SIG-M5 (cell line): ENCODE data around the gene PACSIN1.

ENCODE experiments used
- DNase-seq: peaks from one replicate; lab custom pipeline; 2025; lab: John Stamatoyannopoulos, UW

PACSIN1 gene

GRCh38 chr6:34465531-34466241 lies at the start of gene PACSIN1:
TSS of gene PACSIN1 (plus strand) at chr6:34466076. CDS start at chr6:34526306, 60,230 bp downstream.
- DNase-seq, result no peak

DNA sequence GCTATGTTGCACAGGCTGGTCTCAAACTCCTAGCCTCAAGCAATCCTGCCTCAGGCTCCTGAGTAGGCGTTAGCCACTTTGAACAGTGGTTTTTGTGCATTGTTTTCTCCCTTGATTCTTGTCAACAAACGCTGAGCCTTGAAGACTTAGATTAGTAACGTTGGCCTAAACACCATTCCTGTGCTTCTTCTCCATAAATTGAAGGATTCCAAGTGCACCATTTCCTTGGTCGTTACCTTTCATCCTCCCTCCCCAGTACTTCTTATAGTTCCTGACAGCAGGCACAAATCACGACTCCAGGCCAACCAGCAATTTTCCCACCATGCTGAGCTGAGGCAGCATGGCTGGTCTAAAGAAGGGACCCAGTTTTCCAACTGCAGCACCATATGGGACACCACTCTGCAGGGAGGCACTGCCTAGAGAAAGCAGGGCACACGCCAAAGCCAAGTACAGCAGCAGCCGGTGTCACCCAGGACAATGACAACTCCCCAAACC lies 49.0 kb upstream of the PACSIN1 start:
- DNase-seq, result no peak

DNA sequence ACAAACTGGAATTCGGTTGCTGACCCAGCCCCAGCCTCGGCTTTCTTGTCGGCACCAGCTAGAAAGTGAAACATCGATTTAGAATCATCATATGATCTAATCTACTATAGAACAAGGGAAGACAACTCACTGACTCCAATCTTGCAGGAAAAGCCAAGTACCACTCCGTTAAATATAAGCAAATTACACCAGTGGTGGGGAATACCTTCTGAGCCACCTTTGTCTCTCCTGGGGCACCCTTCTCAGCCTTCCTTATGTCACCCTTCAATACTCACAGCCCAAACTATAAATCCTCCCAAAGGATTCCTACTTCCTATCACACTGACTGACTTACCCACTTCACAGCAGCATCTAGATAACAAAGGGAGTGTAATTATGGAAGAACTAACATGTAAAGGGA lies 47.5 kb upstream of the PACSIN1 start:
- no peak for DNase-seq

- no peak for DNase-seq
Observed at GRCh38 chr6:34423254-34423653, 42.6 kb upstream of the PACSIN1 start.

DNA sequence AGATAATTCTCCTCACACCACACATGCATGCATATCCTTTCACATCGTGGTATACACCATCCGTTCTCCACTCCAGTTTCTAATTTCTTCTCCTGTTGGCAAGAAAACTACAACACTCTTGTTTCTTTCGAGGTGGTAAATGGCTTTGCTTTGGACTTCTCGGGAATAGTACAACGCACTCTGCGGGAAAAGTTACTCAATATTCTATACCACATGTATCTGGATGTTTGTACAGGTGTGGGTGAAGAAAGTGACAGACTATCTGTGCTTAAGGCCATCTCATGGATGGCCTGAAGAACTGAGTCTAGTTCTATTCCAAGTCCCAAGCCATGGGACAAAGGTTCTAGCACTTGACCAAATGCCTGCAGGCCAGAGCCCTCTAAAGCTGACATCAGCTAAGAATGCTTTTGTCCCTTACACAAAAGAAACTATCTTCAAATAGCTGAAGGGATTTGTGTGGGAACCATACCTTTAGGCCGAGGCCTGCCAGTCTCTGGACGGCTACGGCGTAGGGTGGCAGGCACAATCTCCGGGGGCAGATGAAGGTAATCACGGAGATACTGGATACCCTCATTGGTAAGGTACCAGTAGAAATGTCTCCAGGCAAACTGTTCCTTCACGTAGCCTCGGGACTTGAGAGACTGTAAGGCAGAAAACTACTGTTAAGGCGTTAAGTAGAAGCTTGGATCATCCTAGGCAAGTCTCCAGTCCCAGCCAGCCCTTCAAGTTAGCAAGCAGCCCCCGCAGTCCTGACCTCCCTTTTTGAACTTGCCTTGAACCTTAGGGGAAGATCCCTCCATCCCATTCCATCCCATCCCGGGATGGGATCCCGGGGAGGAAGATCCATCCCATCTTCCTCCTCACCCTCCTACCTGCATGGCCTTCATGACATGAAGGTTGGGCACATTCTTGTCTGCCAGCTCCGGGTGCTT lies 41.4 kb upstream of the PACSIN1 start:
- DNase-seq, result no peak

- no peak for DNase-seq
Observed at GRCh38 chr6:34425132-34425497, 40.8 kb upstream of the PACSIN1 start.

- peak; percentile 59 for DNase-seq
Observed at GRCh38 chr6:34425498-34426410, 40.1 kb upstream of the PACSIN1 start, which contains the start of gene RPS10. TSS of gene RPS10 (minus strand) at chr6:34426069. CDS start at chr6:34425221, 848 bp downstream.

GRCh38 chr6:34435916-34436315 lies 30.0 kb upstream of the PACSIN1 start:
- DNase-seq, result no peak

DNA sequence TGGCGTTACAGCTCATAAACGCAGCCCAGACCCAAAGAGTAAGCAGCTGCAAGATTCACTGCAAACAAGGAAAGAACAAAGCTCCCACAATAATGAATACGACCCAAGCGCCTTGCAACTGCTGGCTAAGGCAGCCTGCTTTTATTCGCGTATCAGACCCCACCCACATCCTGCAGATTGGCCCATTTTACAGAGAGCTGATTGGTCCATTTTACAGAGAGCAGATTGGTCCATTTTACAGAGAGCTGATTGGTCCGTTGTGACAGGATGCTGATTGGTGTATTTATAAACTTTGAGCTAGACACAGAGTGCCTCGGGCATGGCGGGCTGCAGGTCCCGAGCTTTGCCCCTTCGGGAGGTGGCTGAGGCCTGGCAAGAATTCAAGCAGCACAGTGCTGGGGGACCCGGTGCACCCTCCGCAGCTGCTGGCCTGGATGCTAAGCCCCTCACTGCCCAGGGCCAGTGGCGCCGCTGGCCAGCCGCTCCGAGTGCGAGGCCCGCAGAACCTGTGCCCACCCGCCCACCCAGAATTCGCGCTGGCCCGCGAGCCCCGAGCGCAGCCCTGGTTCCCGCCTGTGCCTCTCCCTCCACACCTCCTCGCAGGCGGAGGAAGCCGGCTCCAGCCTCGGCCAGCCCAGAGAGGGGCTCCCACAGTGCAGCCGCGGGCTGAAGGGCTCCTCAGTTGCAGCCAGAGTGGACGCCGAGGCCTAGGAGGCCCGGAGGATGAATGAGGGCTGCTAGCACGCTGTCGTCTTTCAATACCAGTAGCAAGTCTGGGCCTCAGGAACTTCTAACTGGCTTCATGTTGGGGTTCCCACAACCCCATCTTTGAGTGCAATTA lies 28.9 kb upstream of the PACSIN1 start:
- DNase-seq, result no peak

- DNase-seq, result no peak
Observed at GRCh38 chr6:34437644-34437970, 28.3 kb upstream of the PACSIN1 start.

DNA sequence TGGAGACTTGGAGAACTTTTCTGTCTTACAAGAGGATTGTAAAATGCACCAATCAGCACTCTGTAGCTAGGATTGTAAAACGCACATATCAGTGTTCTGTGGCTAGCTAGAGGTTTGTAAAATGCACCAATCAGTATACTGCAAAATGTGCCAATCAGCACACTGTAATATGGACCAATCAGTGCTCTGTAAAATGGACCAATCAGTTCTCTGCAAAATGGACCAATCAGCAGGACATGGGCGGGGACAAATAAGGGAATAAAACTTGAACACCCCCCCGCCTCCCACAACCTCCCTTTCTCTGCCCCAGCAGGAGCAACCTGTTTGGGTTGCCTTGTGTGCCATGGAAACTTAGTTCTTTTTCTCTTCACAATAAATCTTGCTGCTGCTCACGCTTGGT lies 27.2 kb upstream of the PACSIN1 start:
- no peak for DNase-seq

GRCh38 chr6:34439442-34439841 lies 26.4 kb upstream of the PACSIN1 start:
- no peak for DNase-seq

DNA sequence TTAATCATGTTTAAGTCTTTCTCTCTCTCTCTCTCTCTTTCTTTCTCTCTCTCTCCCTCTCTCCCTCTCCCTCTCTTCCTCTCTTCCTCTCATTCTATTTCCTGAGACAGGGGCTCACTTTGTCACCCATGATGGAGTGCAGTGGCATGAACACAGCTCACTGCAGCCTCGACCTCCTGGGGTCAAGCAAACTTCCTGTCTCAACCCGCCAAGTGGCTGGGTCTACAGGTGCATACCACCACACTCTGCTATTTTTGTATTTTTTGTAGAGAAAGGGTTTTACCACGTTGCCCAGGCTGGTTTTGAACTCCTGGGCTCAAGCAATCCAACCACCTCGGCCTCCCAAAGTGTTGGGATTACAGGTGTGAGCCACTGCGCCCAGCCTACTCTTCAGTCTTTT lies 24.4 kb upstream of the PACSIN1 start:
- no peak for DNase-seq

DNA sequence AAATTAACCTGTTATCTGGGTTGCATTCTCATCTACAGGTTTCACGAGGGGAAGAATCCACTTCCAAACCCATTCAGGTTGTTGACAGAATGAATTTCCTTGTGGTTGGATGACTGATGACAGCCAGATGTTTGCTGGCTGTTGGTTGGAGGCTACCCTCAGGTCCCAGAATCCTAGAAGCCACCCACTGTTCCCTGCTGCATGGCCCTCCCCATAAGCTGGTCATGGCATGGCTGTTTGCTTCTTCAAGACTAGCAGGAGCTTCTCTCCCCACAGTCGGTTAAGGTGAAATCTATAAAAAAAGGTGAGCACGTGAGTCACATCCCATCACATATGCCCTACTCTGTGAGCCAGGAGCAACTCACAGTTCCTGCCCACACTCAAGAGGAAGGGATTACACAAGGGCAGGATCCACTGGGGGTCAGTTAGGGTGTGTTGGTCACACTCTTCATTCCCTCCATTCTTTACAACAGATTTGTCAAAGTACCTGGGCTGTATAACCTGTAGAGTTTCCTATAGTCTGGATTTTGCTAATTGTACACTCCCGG lies 20.5 kb upstream of the PACSIN1 start:
- DNase-seq, result no peak

DNA sequence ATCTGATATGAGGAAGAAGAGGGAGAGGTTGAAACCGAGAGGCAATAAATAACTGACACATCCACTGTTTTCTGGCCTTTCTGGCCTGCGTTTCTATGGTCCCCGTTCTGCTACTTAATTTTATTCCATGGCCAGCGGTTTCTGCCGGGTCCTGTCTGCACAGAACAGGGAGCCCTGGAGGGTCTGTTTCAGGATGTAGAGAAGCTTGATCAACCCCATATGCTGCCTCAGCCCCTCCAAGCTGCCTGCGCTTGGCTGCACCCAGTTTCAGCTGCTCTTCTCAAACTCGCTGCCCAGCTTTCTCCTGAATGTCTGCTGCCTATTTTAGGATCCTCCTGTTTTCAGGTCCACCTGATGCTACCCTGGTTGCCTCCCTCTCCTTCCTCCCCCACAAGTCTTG lies 18.5 kb upstream of the PACSIN1 start:
- DNase-seq, result no peak

- DNase-seq, result no peak
Observed at GRCh38 chr6:34447910-34448309, 18.0 kb upstream of the PACSIN1 start.

DNA sequence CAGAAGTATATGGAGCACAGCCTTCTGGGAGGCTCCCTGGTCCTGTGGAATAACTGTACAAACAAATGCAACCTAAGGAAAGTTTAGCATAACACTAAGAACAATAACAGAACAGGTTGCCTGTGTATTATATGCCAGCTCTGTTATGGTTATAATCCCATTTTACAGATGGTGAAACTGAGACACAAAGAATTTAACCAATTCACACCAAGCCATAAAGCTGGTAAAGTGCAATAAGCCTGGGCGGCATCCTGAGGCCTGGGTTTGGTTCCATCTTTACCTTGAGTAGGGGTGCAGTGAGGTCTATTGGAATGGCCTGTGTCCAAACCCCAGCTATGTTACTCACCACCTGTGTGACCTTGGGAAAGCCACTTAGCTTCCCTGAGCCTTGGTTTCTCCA lies 14.7 kb upstream of the PACSIN1 start:
- DNase-seq, result no peak

DNA sequence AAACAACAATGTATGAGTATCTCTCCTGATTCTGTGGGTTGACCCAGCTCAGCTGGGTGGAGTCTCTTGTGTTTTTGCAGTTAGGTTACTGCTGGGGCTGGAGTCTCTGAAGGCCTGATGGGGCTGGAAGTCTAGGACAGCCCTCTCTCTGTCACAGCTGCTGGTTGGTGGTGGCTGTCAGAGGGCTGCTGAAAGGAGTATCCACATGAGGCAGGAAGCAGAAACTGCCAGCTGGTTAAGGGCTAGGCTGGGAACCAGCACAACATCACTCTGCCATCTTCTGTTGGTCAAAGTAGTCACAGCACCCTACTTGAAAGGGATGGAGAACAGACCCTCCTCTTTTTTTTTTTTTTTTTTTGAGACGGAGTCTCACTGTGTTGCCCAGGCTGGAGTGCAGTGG lies 10.0 kb upstream of the PACSIN1 start:
- no peak for DNase-seq

DNA sequence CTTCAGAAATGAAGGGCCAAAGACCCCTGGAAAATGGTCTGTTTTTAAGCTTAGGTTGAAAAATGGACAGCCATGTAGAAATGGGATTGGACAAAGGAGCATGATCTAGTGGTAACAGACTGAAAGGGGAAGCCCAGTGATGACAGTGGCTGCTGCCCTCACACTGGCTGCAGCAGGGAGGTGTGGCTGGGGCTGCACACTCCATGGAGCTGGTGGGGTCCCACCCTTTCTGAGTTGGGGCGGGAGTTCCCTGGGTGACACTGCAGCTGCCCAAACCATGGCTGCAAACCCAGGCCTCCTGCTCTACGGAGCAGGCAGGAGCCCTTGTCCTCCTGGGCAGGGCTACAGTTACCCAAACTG lies 8.5 kb upstream of the PACSIN1 start:
- no peak for DNase-seq

DNA sequence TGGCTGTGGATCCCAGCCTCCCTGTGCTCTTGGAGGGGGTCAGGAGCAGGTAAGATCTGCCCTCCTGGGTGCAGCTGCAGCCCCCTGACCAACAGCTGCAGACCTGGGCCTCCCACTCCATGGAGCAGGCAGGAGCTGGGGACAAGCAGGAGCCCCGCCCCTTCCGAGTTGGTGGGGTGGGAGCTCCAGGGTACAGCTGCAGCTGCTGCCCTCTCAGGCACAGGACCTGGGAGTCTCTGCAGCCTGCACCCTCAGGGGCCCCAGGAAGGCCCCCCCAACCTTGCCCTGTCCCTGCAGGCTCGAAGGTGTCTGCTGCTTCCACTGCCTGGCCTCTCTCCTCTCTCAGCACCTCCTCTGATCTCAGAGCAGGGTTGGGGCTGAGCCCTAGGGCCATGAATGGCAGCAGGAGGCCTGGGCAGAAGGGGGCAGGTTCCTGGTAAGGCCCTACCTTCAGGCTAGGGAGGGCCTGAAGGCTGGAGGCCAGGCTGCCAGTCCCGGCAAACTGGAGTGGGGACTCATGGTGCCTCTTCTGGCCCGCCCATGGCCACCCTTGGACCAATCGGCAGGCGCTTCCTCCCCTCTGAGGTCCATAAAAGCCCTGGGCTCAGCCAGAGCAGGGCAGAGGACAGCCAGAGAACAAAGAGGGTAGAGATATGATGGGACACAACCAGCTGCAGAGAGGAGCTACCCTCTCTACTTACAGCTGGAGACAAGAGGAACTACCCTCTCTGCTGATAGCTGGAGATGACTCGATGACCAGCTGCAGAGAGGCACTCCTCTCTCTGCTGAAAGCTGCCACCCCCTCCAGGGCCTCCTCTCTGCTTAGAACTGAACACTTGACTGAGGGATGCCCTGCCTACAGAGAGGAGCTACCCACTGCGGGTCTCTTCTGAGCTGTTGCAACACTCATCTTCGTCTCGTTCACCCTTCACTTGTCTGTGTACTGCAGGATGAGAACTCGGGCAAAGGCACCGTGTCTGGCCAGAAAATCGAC lies 7.8 kb upstream of the PACSIN1 start:
- DNase-seq, result no peak
